ENCODE results near the gene ZSCAN12. TPM values are rescaled to one million over a fixed set of nuclear protein-coding genes. Genes with fewer than 3 reads are reported as not detected.

Gene ZSCAN12
- total RNA-seq, 2 experiments from 2014 or later = 8.4 to 10.5 TPM

DNA sequence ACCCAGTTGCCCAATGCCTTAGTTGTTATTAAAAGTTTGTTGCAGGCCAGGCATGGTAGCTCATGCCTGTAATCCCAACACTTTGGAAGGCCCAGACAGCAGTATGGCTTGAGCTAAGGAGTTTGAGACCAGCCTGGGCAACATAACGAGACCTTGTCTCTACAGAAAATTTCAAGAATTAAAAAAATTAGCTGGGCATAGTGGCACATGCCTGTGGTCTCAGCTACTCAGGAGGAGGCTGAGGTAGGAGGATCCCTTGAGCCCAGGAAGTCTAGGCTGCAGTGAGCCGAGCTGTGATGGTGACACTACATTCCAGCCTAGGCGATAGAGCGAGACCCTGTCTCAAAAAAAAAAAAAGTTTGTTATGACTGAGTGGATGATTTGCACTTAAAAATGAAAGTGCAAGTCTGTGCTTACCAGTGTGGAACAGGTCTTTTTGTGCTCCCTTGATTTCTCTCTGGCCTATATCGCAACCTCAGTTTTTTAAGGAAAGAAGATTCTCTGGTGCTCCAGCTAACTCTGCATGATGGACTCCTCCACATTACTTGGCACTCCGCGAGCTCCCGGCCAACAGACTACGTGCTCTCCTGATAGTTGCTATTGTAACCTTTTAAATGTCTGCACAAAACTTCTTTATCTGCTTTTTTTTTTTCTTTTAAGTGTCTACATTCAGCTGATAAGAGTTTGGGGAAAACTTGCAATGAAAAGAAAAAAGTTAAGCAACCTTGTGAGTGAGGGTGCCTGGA is 27.7 kb downstream of the ZSCAN12 start:
- POLR2A ChIA-PET = interaction anchor here (0.6 to 1.4 kb wide), 6 partner anchors 13 to 1525 kb away, joined by 3 to 5 read pairs (median 3); no protein-coding TSS in a partner anchor
- Histone ChIP-seq H3K79me2 (ENCODE audit: insufficient read depth, low read depth, low read length) (no peaks in the 10 kb centered on the region), H4K20me1 (ENCODE audit: insufficient read depth, low read length) (no peaks in the 10 kb centered on the region), H3K27ac (ENCODE audit: low read depth, low read length, poor library complexity, severe bottlenecking) (no peak overlapping the region), H2AFZ (ENCODE audit: low read length) (no peak overlapping the region), H3K9me2 (ENCODE audit: insufficient read depth, low read length) (no peaks in the 10 kb centered on the region), H3K4me3 (ENCODE audit: low read depth, low read length, poor library complexity, severe bottlenecking) (no peak overlapping the region), H3K4me2 (ENCODE audit: low read length) (no peak overlapping the region; the same call in 1 of the 2 replicates), H3K4me1 (ENCODE audit: insufficient read depth, low read length, poor library complexity, severe bottlenecking) (peaks cover 7% of the 10 kb centered on the region), H3K36me3 (ENCODE audit: insufficient read depth, low read length) (peaks cover 23% of the 10 kb centered on the region), H3K9me3 (ENCODE audit: low read length) (no peaks in the 10 kb centered on the region)
- TF ChIP-seq EZH2phosphoT487 (IDR thresholded peaks at IDR 0.05; ENCODE audit: borderline replicate concordance, low read depth, low read length) = no peak
- TF ChIP-seq, protein P1, sequence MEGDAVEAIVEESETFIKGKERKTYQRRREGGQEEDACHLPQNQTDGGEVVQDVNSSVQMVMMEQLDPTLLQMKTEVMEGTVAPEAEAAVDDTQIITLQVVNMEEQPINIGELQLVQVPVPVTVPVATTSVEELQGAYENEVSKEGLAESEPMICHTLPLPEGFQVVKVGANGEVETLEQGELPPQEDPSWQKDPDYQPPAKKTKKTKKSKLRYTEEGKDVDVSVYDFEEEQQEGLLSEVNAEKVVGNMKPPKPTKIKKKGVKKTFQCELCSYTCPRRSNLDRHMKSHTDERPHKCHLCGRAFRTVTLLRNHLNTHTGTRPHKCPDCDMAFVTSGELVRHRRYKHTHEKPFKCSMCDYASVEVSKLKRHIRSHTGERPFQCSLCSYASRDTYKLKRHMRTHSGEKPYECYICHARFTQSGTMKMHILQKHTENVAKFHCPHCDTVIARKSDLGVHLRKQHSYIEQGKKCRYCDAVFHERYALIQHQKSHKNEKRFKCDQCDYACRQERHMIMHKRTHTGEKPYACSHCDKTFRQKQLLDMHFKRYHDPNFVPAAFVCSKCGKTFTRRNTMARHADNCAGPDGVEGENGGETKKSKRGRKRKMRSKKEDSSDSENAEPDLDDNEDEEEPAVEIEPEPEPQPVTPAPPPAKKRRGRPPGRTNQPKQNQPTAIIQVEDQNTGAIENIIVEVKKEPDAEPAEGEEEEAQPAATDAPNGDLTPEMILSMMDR (conservative IDR thresholded peaks at IDR 0.05; ENCODE audit: low read length) = no peak
- intact Hi-C loops (cut with micrococcal nuclease; ENCODE audit: unreplicated experiment) = no loop called here
- peak; percentile 19 for DNase-seq (ENCODE audit: low spot score)
- BruUV-seq (replicated peaks) = no TSS peak
- CTCF ChIA-PET (ENCODE audit: unreplicated experiment) = no interaction called here

DNA sequence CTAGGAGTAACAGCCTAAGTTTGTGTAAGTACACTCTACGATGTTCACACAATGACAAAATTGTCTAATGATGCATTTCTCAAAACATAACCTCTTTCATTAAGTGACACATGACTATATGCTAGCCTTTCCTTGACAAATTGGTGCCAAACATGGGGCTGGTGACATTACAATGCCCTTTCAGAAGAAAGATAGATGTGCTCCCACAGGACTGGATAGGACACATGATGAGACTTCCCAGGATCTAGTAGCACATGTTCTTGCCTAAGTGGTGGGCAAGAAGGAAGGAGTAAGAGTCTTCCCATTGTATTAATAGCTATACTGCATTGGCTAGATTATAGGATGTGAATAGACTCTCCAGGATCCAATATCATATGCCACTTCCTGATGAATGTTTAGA is 28.3 kb downstream of the ZSCAN12 start:
- TF ChIP-seq, protein P1 (conservative IDR thresholded peaks at IDR 0.05; ENCODE audit: low read length) = no peak
- no peak for TF ChIP-seq EZH2phosphoT487 (IDR thresholded peaks at IDR 0.05; ENCODE audit: borderline replicate concordance, low read depth, low read length)
- Histone ChIP-seq H3K4me3 (ENCODE audit: low read depth, low read length, poor library complexity, severe bottlenecking) (no peak overlapping the region), H3K9me2 (ENCODE audit: insufficient read depth, low read length) (no peaks in the 10 kb centered on the region), H3K79me2 (ENCODE audit: insufficient read depth, low read depth, low read length) (no peaks in the 10 kb centered on the region), H2AFZ (ENCODE audit: low read length) (no peak overlapping the region), H3K27ac (ENCODE audit: low read depth, low read length, poor library complexity, severe bottlenecking) (no peak overlapping the region), H3K4me2 (ENCODE audit: low read length) (no peak overlapping the region), H3K36me3 (ENCODE audit: insufficient read depth, low read length) (peaks cover 23% of the 10 kb centered on the region), H3K4me1 (ENCODE audit: insufficient read depth, low read length, poor library complexity, severe bottlenecking) (peaks cover 7% of the 10 kb centered on the region), H3K9me3 (ENCODE audit: low read length) (no peaks in the 10 kb centered on the region), H4K20me1 (ENCODE audit: insufficient read depth, low read length) (no peaks in the 10 kb centered on the region)
- no peak for DNase-seq (ENCODE audit: low spot score)
- ChIA-PET CTCF (ENCODE audit: unreplicated experiment) (no interaction called here), POLR2A (interaction anchor here (0.6 to 1.4 kb wide), 3 partner anchors 12 to 359 kb away, joined by 3 to 5 read pairs (median 3); no protein-coding TSS in a partner anchor)
- no TSS peak for BruUV-seq (replicated peaks)
- intact Hi-C loops (cut with micrococcal nuclease; ENCODE audit: unreplicated experiment) = no loop called here

DNA sequence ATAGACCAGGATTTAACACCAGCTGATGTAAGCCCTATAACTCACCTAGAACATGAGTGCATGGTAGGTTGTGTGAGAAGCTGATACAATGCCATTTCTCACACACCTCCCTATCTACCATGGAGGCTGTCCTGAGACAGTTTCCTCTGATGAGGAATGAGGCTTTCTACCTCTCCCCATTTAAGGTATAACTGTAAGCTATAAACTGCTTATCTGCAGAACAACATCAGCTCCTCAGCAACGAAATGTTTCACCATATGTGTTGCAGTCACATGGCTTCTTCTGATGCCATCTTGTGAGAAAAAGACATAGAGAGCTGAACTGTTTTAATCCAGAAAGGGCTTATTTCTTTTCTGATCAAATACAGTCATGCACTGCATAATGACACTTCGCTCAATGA is 29.1 kb downstream of the ZSCAN12 start:
- TF ChIP-seq, protein P1 (conservative IDR thresholded peaks at IDR 0.05; ENCODE audit: low read length) = no peak
- TF ChIP-seq EZH2phosphoT487 (IDR thresholded peaks at IDR 0.05; ENCODE audit: borderline replicate concordance, low read depth, low read length) = no peak
- Histone ChIP-seq H3K4me2 (ENCODE audit: low read length) (no peak overlapping the region), H3K27ac (ENCODE audit: low read depth, low read length, poor library complexity, severe bottlenecking) (no peak overlapping the region), H3K9me2 (ENCODE audit: insufficient read depth, low read length) (no peaks in the 10 kb centered on the region), H4K20me1 (ENCODE audit: insufficient read depth, low read length) (no peaks in the 10 kb centered on the region), H3K36me3 (ENCODE audit: insufficient read depth, low read length) (peaks cover 19% of the 10 kb centered on the region), H3K4me3 (ENCODE audit: low read depth, low read length, poor library complexity, severe bottlenecking) (no peak overlapping the region), H2AFZ (ENCODE audit: low read length) (no peak overlapping the region), H3K4me1 (ENCODE audit: insufficient read depth, low read length, poor library complexity, severe bottlenecking) (peaks cover 7% of the 10 kb centered on the region), H3K9me3 (ENCODE audit: low read length) (no peaks in the 10 kb centered on the region), H3K79me2 (ENCODE audit: insufficient read depth, low read depth, low read length) (no peaks in the 10 kb centered on the region)
- no peak for DNase-seq (ENCODE audit: low spot score)
- ChIA-PET POLR2A (interaction anchor here (0.6 to 1.4 kb wide), 4 partner anchors 12 to 91 kb away, joined by 3 to 5 read pairs (median 3); no protein-coding TSS in a partner anchor), CTCF (ENCODE audit: unreplicated experiment) (no interaction called here)
- intact Hi-C loops (cut with micrococcal nuclease; ENCODE audit: unreplicated experiment) = no loop called here
- BruUV-seq (replicated peaks) = no TSS peak
